Fibroblast of lung (primary cell): ENCODE data around the gene PSMA5.

Experiments used
- EZH2 ChIP-seq: IDR thresholded peaks from 2 replicates; pipeline ENCODE4 v1.5.1; 2012; ENCODE audit warnings: low read length, control low read depth, mild to moderate bottlenecking; ENCODE audit errors: missing control alignments
- TF ChIP-seq, protein P1 (sequence below), 2 donors: IDR thresholded peaks in 1 of 2; conservative IDR thresholded peaks in 1 of 2; 1 replicate in 1 of 2; 2 replicates in 1 of 2; pipeline ENCODE4 v1.5.1; 2011 to 2012; ENCODE audit warnings: low read length in 2 of 2, control low read depth in 1 of 2, inconsistent platforms in 1 of 2, low read depth in 1 of 2, mild to moderate bottlenecking in 1 of 2

- TF ChIP-seq, protein P1, sequence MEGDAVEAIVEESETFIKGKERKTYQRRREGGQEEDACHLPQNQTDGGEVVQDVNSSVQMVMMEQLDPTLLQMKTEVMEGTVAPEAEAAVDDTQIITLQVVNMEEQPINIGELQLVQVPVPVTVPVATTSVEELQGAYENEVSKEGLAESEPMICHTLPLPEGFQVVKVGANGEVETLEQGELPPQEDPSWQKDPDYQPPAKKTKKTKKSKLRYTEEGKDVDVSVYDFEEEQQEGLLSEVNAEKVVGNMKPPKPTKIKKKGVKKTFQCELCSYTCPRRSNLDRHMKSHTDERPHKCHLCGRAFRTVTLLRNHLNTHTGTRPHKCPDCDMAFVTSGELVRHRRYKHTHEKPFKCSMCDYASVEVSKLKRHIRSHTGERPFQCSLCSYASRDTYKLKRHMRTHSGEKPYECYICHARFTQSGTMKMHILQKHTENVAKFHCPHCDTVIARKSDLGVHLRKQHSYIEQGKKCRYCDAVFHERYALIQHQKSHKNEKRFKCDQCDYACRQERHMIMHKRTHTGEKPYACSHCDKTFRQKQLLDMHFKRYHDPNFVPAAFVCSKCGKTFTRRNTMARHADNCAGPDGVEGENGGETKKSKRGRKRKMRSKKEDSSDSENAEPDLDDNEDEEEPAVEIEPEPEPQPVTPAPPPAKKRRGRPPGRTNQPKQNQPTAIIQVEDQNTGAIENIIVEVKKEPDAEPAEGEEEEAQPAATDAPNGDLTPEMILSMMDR (conservative IDR thresholded peaks at IDR 0.05 in 1 of 2, IDR thresholded peaks at IDR 0.05 in 1 of 2; ENCODE audit: low read depth in 1 of 2, low read length in 2 of 2), result no peak
- no peak for TF ChIP-seq EZH2
Measured at GRCh38 chr1:109372281-109372680, 54.0 kb downstream of the PSMA5 start.
